ENCODE results near the gene ETV3.

Gene ETV3

GRCh38 chr1:157154291-157154690 lies 16.1 kb upstream of the ETV3 start:
- Mint-ChIP-seq H3K9me3 (no peaks in the 10 kb centered on the region), H3K36me3 (ENCODE audit: low read depth) (no peaks in the 10 kb centered on the region), H3K27ac (peak overlapping the region; percentile 69), H3K4me1 (ENCODE audit: low read depth) (peaks cover 71% of the 10 kb centered on the region), H3K27me3 (peaks cover 26% of the 10 kb centered on the region), H3K4me3 (peak overlapping the region; percentile 39)
- intact Hi-C loops (cut with micrococcal nuclease): loop anchor here (2.0 kb wide), 1 partner anchor 15 kb away; the partner anchor contains the start of gene ETV3

DNA sequence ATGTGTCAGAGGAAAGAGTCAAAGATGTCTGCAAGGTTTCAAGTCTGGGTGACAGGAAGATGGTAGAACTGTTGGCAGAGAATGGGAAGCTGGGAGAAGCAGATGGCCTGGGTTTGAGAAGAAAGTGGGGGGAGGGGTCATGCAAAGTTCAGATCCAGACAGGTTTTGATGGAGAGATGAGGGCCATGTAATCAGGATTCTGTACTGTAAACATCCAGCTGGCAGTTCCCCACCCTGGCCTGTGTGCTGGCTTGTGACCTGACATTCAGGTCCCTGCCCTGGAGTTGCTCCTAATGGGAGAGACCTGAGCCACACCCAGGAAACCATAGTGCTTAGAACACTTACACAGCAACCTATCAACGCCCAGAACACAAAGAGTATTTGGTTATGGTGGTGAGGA lies 15.6 kb upstream of the ETV3 start:
- Mint-ChIP-seq H3K4me3 (no peak overlapping the region), H3K36me3 (ENCODE audit: low read depth) (no peaks in the 10 kb centered on the region), H3K9me3 (no peaks in the 10 kb centered on the region), H3K4me1 (ENCODE audit: low read depth) (peaks cover 76% of the 10 kb centered on the region), H3K27ac (peak overlapping the region; percentile 69), H3K27me3 (peaks cover 22% of the 10 kb centered on the region)
- intact Hi-C loops (cut with micrococcal nuclease): loop anchor here (2.0 kb wide), 1 partner anchor 15 kb away; the partner anchor contains the start of gene ETV3

- Mint-ChIP-seq H3K4me1 (ENCODE audit: low read depth) (peaks cover 83% of the 10 kb centered on the region), H3K27ac (peak overlapping the region; percentile 40)
- intact Hi-C loops (cut with micrococcal nuclease): no loop called here
Measured at GRCh38 chr1:157152510-157152909, 14.3 kb upstream of the ETV3 start.

GRCh38 chr1:157151506-157151905 lies 13.3 kb upstream of the ETV3 start:
- Mint-ChIP-seq H3K9me3 (no peaks in the 10 kb centered on the region), H3K4me3 (no peak overlapping the region), H3K4me1 (ENCODE audit: low read depth) (peaks cover 84% of the 10 kb centered on the region), H3K27ac (peak overlapping the region; percentile 63), H3K27me3 (peaks cover 10% of the 10 kb centered on the region), H3K36me3 (ENCODE audit: low read depth) (no peaks in the 10 kb centered on the region)
- intact Hi-C loops (cut with micrococcal nuclease): no loop called here

More at GRCh38 chr1:157152510-157152909, 14.3 kb upstream of the ETV3 start:
- Mint-ChIP-seq H3K27me3 (peaks cover 16% of the 10 kb centered on the region), H3K9me3 (no peaks in the 10 kb centered on the region), H3K36me3 (ENCODE audit: low read depth) (no peaks in the 10 kb centered on the region), H3K4me3 (no peak overlapping the region)

DNA sequence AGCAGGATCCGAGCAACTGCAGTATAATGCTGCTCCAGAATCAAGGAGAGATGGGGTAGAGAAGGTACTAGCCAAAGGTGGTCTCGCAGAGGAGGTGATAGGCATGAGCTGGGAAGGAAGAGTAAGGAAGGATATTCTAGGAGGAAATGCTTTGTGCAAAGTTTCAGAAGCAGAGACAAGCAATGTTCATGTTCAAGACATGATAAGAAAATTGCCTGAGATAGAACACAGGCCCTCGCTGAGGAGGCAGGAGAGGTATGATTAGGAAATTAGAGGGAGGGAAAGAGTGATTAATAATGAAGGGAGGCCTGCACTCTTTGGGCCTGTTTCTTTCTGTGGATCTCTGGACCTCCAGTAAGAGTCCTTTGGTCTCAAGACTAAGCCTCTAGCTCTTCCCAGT lies 12.9 kb upstream of the ETV3 start:
- intact Hi-C loops (cut with micrococcal nuclease): no loop called here
- H3K27ac Mint-ChIP-seq: peak overlapping the region; percentile 63

DNA sequence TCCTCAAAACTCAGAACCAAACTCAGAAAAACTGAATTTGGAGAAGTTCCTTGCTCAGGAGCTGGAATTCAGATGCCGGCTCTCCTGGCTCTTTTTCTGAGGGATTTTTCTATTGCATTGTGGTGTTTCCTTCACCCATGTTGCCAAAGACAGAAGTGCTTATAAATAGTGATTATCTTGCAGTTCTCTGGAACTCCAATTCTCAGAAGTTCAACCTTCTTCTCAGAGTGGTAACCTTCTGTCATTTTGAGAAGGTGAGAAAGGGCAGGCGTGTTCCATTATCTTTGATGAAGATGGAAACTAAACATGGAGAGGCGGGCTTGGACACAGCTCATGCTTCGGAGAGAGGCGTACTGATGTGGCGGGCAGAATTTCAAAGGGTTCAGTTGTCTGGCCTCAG lies 12.4 kb upstream of the ETV3 start:
- peaks cover 8% of the 10 kb centered on the region for H3K27me3 Mint-ChIP-seq
- intact Hi-C loops (cut with micrococcal nuclease): no loop called here
- peaks cover 79% of the 10 kb centered on the region for H3K4me1 Mint-ChIP-seq (ENCODE audit: low read depth)
- H3K4me3 Mint-ChIP-seq: no peak overlapping the region
- no peaks in the 10 kb centered on the region for H3K9me3 Mint-ChIP-seq
- peak overlapping the region; percentile 63 for H3K27ac Mint-ChIP-seq
- no peaks in the 10 kb centered on the region for H3K36me3 Mint-ChIP-seq (ENCODE audit: low read depth)

More for the DNA sequence above, 12.9 kb upstream of the ETV3 start:
- no peaks in the 10 kb centered on the region for H3K9me3 Mint-ChIP-seq
- H3K36me3 Mint-ChIP-seq (ENCODE audit: low read depth): no peaks in the 10 kb centered on the region
- peaks cover 8% of the 10 kb centered on the region for H3K27me3 Mint-ChIP-seq
- H3K4me3 Mint-ChIP-seq: no peak overlapping the region
- peaks cover 83% of the 10 kb centered on the region for H3K4me1 Mint-ChIP-seq (ENCODE audit: low read depth)

GRCh38 chr1:157147906-157148700 lies 9.9 kb upstream of the ETV3 start:
- Mint-ChIP-seq H3K27ac (peak overlapping the region; percentile 96), H3K36me3 (ENCODE audit: low read depth) (no peaks in the 10 kb centered on the region), H3K4me1 (ENCODE audit: low read depth) (peaks cover 75% of the 10 kb centered on the region), H3K9me3 (no peaks in the 10 kb centered on the region), H3K4me3 (peak overlapping the region; percentile 44), H3K27me3 (peaks cover 2% of the 10 kb centered on the region)
- intact Hi-C loops (cut with micrococcal nuclease): no loop called here

- peaks cover 75% of the 10 kb centered on the region for H3K4me1 Mint-ChIP-seq (ENCODE audit: low read depth)
- H3K27ac Mint-ChIP-seq: peak overlapping the region; percentile 96
Measured at GRCh38 chr1:157147037-157147436, 8.8 kb upstream of the ETV3 start.

DNA sequence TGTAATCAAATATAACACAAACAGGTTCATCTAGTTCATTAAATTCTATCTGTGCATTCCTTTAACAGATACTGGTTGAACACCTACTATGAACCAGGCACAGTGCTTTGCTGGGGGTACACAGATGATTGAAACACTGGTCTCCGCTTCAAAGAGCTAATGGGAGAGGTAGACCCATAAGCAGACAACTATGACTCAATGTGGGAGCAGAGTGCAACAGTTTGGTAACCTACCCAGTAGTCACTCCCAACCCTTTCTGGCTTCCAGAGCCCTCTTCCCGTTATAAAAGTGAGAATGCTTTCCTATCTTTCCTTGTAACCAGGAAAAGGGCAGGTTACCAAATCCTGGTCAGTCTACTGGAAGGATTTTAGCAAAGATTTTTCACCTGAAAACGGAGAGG lies 8.0 kb upstream of the ETV3 start:
- H3K4me3 Mint-ChIP-seq: no peak overlapping the region
- no peaks in the 10 kb centered on the region for H3K27me3 Mint-ChIP-seq
- intact Hi-C loops (cut with micrococcal nuclease): no loop called here
- H3K4me1 Mint-ChIP-seq (ENCODE audit: low read depth): peaks cover 73% of the 10 kb centered on the region
- no peak overlapping the region for H3K27ac Mint-ChIP-seq
- H3K36me3 Mint-ChIP-seq (ENCODE audit: low read depth): no peaks in the 10 kb centered on the region
- H3K9me3 Mint-ChIP-seq: no peaks in the 10 kb centered on the region

More at GRCh38 chr1:157147037-157147436, 8.8 kb upstream of the ETV3 start:
- Mint-ChIP-seq H3K9me3 (no peaks in the 10 kb centered on the region), H3K36me3 (ENCODE audit: low read depth) (no peaks in the 10 kb centered on the region), H3K27me3 (no peaks in the 10 kb centered on the region), H3K4me3 (no peak overlapping the region)
- intact Hi-C loops (cut with micrococcal nuclease): no loop called here

DNA sequence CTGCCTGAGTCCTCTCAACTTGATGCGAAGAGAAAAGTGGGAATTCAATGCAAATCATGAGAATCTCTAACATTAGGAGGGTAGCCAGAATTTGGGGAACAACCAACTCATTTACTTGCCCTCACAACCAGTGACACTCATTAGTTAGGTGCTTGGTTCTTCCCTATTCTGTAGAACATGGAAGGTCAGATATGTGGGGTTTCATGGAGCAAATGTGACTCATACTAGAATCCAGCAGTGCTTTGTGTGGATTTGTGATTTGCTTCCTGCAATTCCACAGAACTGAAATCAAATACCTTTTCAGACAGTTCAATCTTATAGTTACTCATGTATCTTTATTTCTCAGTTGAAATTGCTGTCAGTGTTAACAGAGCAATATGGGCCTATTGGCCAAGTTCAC lies 6.9 kb upstream of the ETV3 start:
- H3K4me3 Mint-ChIP-seq: no peak overlapping the region
- H3K4me1 Mint-ChIP-seq (ENCODE audit: low read depth): peaks cover 72% of the 10 kb centered on the region
- peak overlapping the region; percentile 72 for H3K27ac Mint-ChIP-seq
- no peaks in the 10 kb centered on the region for H3K9me3 Mint-ChIP-seq
- intact Hi-C loops (cut with micrococcal nuclease): no loop called here
- no peaks in the 10 kb centered on the region for H3K27me3 Mint-ChIP-seq
- no peaks in the 10 kb centered on the region for H3K36me3 Mint-ChIP-seq (ENCODE audit: low read depth)

DNA sequence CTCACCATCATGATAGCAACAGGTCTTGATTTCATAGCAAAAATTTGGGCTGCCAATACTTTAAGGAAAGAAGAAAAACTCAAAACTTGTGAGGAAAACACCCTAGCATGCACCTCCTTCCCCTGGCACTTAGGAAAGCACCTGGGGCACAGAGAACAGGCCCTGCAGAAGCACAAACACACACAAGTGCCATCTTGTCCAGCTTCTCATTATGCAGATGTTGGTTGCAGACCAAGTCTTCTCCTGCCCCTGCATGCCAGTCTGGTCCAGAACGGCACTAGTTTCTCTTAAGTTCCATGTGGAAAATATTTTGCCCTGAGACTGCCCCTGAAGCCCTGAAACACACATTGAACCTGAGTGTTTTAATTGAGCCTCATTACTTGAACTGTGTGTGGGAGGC lies 6.3 kb upstream of the ETV3 start:
- H3K36me3 Mint-ChIP-seq (ENCODE audit: low read depth): no peaks in the 10 kb centered on the region
- H3K27ac Mint-ChIP-seq: peak overlapping the region; percentile 72
- H3K4me1 Mint-ChIP-seq (ENCODE audit: low read depth): peaks cover 69% of the 10 kb centered on the region
- no peaks in the 10 kb centered on the region for H3K27me3 Mint-ChIP-seq
- intact Hi-C loops (cut with micrococcal nuclease): no loop called here
- no peak overlapping the region for H3K4me3 Mint-ChIP-seq
- no peaks in the 10 kb centered on the region for H3K9me3 Mint-ChIP-seq

GRCh38 chr1:157142765-157143423 lies 4.7 kb upstream of the ETV3 start:
- peaks cover 11% of the 10 kb centered on the region for H3K36me3 Mint-ChIP-seq (ENCODE audit: low read depth)
- no peaks in the 10 kb centered on the region for H3K27me3 Mint-ChIP-seq
- no peaks in the 10 kb centered on the region for H3K9me3 Mint-ChIP-seq
- intact Hi-C loops (cut with micrococcal nuclease): no loop called here
- H3K4me1 Mint-ChIP-seq (ENCODE audit: low read depth): peaks cover 61% of the 10 kb centered on the region
- H3K4me3 Mint-ChIP-seq: no peak overlapping the region
- peak overlapping the region; percentile 78 for H3K27ac Mint-ChIP-seq

DNA sequence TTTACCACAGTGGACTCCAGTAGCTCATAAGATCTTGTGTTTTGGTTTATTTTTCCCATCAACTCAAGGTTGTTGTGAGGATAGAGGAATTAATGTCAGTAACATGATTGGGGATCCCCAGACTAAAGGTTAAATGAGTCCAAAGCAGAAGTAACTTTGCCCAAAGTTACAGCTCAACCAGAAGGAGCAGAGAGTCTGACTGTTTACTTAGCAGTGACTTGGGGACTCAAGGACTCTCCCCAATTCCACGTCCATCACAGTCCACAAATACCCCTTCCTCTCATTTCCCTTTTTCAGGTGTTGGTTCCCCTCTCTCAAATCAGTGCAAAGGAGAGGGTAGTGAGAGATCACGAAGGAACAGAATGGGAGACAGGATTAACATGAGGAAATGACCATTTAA lies 4.0 kb upstream of the ETV3 start:
- H3K4me3 Mint-ChIP-seq: no peak overlapping the region

GRCh38 chr1:157141212-157141855 lies 3.1 kb upstream of the ETV3 start:
- Mint-ChIP-seq H3K4me3 (no peak overlapping the region), H3K9me3 (no peaks in the 10 kb centered on the region), H3K4me1 (ENCODE audit: low read depth) (peaks cover 54% of the 10 kb centered on the region), H3K27ac (peak overlapping the region; percentile 40), H3K27me3 (no peaks in the 10 kb centered on the region), H3K36me3 (ENCODE audit: low read depth) (peaks cover 24% of the 10 kb centered on the region)
- intact Hi-C loops (cut with micrococcal nuclease): no loop called here

More for the DNA sequence above, 4.0 kb upstream of the ETV3 start:
- intact Hi-C loops (cut with micrococcal nuclease): no loop called here
- H3K36me3 Mint-ChIP-seq (ENCODE audit: low read depth): peaks cover 18% of the 10 kb centered on the region
- peak overlapping the region; percentile 78 for H3K27ac Mint-ChIP-seq
- H3K9me3 Mint-ChIP-seq: no peaks in the 10 kb centered on the region
- peaks cover 54% of the 10 kb centered on the region for H3K4me1 Mint-ChIP-seq (ENCODE audit: low read depth)
- H3K27me3 Mint-ChIP-seq: no peaks in the 10 kb centered on the region
